HEK293T (cell line): ENCODE results near the gene LIMK1.

Source experiments
- FOXM1 ChIP-seq: fragments of 450-650 bp; IDR thresholded peaks from 2 replicates; pipeline ENCODE4 v1.6.1; 2017; ENCODE audit warnings: mild to moderate bottlenecking, borderline replicate concordance
- L3MBTL2 ChIP-seq: fragments of 450-650 bp; conservative IDR thresholded peaks from 2 replicates; pipeline ENCODE4 v1.6.1; 2016; ENCODE audit warnings: mild to moderate bottlenecking
- NFRKB ChIP-seq: fragments of 450-650 bp; IDR thresholded peaks from 2 replicates; pipeline ENCODE4 v1.6.1; 2016; ENCODE audit warnings: mild to moderate bottlenecking, moderate library complexity

DNA sequence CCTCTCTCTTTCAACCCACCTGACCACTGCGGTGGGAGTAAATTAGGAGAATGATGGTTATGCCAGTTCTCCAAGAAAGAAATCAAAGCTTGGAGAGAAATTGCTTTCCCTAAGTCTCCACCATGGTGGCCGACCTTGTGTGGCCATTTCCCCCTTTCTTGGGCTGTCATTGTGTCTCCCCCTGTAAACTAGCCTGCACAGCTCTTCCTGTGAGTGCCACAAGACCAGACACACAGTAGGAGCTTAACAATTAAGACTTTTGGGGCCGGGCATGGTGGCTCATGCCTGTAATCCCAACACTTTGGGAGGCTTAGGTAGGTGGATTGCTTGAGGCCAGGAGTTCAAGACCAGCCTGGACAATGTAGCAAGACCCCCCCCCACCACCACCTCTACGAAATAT is 18.9 kb upstream of the LIMK1 start:
- no peak for TF ChIP-seq FOXM1
- no peak for TF ChIP-seq L3MBTL2
- no peak for TF ChIP-seq NFRKB
